Kidney (tissue), 11 donors: ENCODE data around the gene SLC5A10. TPM values are rescaled to one million over a fixed set of nuclear protein-coding genes. Genes with fewer than 3 reads are reported as not detected.
A peak's percentile ranks its signal among the peaks of the same experiment; 100 is the strongest.
"Not testable (repeated sequence)": the region's sequence is repeated elsewhere in the genome, so short reads cannot be mapped to it uniquely, and the experiment has no call there.

Source experiments
- DNase-seq, 5 donors: peaks; one replicate each; pipeline ENCODE4 v3.0.0-alpha.2; 2013 to 2020
- FAIRE-seq: peaks from 2 replicates; lab custom pipeline; 2012; peaks lifted over from hg19 to GRCh38; lab: Jason Lieb, UNC
- H3K27ac ChIP-seq, 2 donors: one replicate each; pipeline ENCODE4 v1.7.0; 2013; ENCODE audit warnings: low read depth in 2 of 2, low read length in 2 of 2, inconsistent platforms in 1 of 2
- H3K27me3 ChIP-seq: one replicate; pipeline ENCODE4 v1.7.1; 2013; ENCODE audit warnings: low read length, inconsistent platforms; ENCODE audit not compliant: control insufficient read depth, insufficient read depth
- H3K36me3 ChIP-seq, 3 donors: one replicate each; pipeline versions ENCODE4 v1.7.0 to v1.7.1; 2013; ENCODE audit warnings: low read length in 3 of 3, control low read depth in 1 of 3, inconsistent platforms in 1 of 3; ENCODE audit not compliant: insufficient read depth in 3 of 3, control insufficient read depth in 2 of 3
- H3K4me1 ChIP-seq, 3 donors: one replicate each; pipeline versions ENCODE4 v1.7.0 to v1.7.1; 2013; ENCODE audit warnings: low read length in 3 of 3, inconsistent platforms in 1 of 3, low read depth in 1 of 3; ENCODE audit not compliant: control insufficient read depth in 2 of 3, insufficient read depth in 2 of 3
- H3K4me3 ChIP-seq, 3 donors: one replicate each; pipeline versions ENCODE4 v1.7.0 to v1.8.1; 2013; ENCODE audit warnings: low read length in 3 of 3, control low read depth in 1 of 3, inconsistent platforms in 1 of 3
- H3K9ac ChIP-seq, 3 donors: one replicate each; pipeline versions ENCODE4 v1.7.0 to v1.7.1; 2013; ENCODE audit warnings: low read length in 3 of 3, control low read depth in 1 of 3, inconsistent platforms in 1 of 3
- H3K9me3 ChIP-seq, 3 donors: one replicate each; pipeline versions ENCODE4 v1.7.0 to v1.7.1; 2013; ENCODE audit warnings: low read length in 3 of 3, control low read depth in 1 of 3, inconsistent platforms in 1 of 3; ENCODE audit not compliant: control insufficient read depth in 2 of 3, insufficient read depth in 1 of 3
- intact Hi-C: fragments of 100-400 bp; cut with DNase I; formaldehyde crosslinking; loops from one replicate; pipeline ENCODE4 v1.11.1; 2022
- polyA plus RNA-seq: library from polyadenylated mRNA; stranded (reverse); fragments of 350-450 nt; fragmentation: Illumina TruSeq; extraction: RNeasy Lipid Tissue Mini Kit (QIAGEN cat#74804); gene quantifications from one replicate; pipeline ENCODE4 v1.2.3, GENCODE V29; 2014; ENCODE audit warnings: low read depth, low replicate concordance; ENCODE audit not compliant: insufficient read depth
- total RNA-seq: library from RNA; stranded (reverse); fragmentation: NEBNext Ultra II Directional; extraction: Animal tissue kit (Norgen Biotek cat#: 25700); gene quantifications from one replicate; pipeline ENCODE4 v1.2.1, GENCODE V29; 2021
- donor health status: control.
- donor health status: control.
- donor health status: DM: yes; HTN: yes; CAD: no.
- donor health status: Normal renal cell carcinoma (clear cell type).

SLC5A10 gene
- total and polyA plus RNA-seq, 2 donors from 2014 or later: 9.7 to 16.5 TPM

DNA sequence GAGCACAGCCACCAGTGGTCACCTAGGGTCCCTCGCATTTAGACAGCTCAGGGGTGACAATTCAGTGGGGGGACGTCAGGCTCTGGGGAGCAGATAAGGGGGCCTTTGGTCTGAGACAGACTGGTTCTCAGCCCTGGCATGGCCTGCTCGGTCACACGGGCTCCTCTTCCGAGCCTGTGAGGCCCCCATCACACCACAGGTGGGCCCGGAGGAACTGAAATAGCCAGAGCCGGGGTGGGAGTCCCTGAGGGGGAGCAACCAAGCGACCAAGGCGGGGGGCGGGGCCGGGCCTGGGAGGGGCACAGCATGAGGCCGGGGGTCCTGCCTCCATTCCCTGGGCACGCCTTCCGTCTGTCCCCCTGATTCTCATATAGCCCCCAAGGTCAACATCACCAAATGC lies 90.4 kb downstream of the SLC5A10 start:
- H3K27ac ChIP-seq, intact Hi-C loops, H3K4me3 ChIP-seq, DNase-seq, H3K27me3 ChIP-seq, H3K9ac ChIP-seq, H3K4me1 ChIP-seq, FAIRE-seq, H3K9me3 ChIP-seq, H3K36me3 ChIP-seq: not testable (repeated sequence)

DNA sequence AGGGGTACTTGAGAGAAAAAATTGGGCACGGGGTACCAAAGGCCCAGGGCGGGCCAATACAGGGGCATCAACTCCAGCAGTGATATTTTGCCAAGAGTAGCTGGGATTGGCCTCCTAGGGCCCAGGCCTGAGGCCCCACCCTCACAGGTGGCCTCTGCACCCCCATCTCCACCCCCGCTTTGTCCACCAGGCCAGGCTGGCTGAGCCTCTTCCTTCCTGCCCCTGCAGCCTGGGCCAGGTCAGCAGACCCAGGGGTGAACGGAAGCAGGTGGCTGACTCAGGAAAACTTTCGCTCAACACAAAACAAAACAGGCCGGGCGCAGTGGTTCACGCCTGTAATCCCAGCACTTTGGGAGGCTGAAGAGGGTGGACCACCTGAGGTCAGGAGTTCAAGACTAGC lies 91.1 kb downstream of the SLC5A10 start:
- H3K9ac ChIP-seq, intact Hi-C loops, H3K9me3 ChIP-seq, H3K4me1 ChIP-seq, H3K27ac ChIP-seq, FAIRE-seq, H3K36me3 ChIP-seq, DNase-seq, H3K27me3 ChIP-seq, H3K4me3 ChIP-seq: not testable (repeated sequence)

DNA sequence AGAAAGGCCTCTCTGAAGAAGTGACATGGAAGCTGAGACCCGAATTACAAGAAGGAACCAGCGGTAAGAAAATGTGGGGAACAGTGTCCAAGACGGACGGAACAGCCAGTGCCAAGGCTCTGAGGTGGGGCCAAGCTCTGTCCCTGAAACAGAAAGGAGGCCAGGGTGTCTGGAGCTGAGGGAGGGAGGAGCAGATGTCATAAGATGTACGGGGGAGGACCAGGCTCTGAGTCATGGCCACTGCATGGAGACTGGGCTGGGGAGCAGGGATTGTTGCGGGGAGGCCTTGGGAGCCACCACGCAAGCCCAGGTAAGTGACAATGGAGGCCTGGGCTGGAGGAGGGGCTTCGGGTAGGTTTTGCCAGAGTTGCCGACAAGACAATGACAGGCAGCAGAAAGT lies 92.7 kb downstream of the SLC5A10 start:
- H3K36me3 ChIP-seq, H3K9ac ChIP-seq, H3K4me3 ChIP-seq, H3K27me3 ChIP-seq, intact Hi-C loops, H3K4me1 ChIP-seq, H3K27ac ChIP-seq, H3K9me3 ChIP-seq, DNase-seq, FAIRE-seq: not testable (repeated sequence)

DNA sequence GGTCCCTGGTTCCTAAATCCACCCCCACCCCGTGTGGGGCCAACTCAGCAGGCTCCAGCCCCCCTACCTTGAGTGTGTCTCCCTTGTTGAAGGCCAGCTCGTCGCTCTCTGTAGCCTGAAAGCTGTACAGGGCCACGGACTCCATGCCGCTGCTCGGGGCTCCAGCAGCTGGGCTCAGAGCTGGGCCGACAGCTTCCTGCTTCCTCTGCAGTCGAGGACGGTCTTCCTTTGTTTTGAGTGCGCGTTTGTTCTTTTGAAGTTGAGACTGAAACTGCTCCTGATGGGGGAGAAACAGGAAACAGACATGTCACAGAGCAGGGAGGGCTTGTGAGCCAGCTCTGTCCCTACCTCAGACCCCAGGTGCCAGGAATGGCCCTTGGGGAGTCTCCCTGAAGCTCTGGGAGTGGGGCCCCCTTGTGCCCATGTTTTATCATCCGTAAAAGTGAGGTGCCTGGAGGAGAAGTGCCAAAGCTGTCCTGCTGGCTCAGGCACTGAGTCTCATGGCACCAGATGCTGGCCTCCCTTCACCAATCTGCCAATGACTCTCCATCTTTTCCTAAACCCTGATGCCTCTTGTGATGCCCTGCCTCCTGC lies 94.9 kb downstream of the SLC5A10 start, which contains the start of gene GRAP:
Gene GRAP (minus strand): TSS at position 176 of the 594 bp plus-strand sequence. CDS start 31 bp downstream, at position 145.
- DNase-seq, H3K9ac ChIP-seq, H3K4me1 ChIP-seq, intact Hi-C loops, FAIRE-seq, H3K9me3 ChIP-seq, H3K36me3 ChIP-seq, H3K27ac ChIP-seq, H3K27me3 ChIP-seq, H3K4me3 ChIP-seq: not testable (repeated sequence)

- H3K36me3 ChIP-seq, H3K27me3 ChIP-seq, H3K27ac ChIP-seq, H3K9me3 ChIP-seq, H3K9ac ChIP-seq, FAIRE-seq, H3K4me1 ChIP-seq, H3K4me3 ChIP-seq, intact Hi-C loops: not testable (repeated sequence)
- DNase-seq: peak in 1 of 5 donors; percentile 10
These were observed 95.5 kb downstream of the SLC5A10 start for GRCh38 chr17:19047510-19047909.

DNA sequence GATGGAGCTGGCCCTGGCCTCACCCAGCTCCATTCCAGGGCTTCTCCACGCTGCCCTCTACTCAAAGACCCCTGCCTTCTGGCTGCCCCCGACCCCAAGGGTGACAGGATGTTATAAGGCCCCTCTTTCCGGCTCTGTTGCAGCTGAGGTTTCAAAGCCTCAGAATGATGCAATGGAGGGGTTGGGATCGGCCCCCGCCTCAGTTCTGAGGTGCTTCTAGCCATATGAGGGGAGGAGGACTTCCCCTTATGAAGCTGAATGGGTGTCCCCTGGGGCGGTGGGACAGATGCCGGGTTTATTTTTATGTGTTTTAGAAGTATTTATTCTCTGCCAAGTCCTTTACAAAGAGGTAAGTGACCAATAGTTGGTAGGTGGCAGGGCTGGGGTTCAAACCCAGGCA lies 96.9 kb downstream of the SLC5A10 start:
- intact Hi-C loops, H3K27me3 ChIP-seq, H3K36me3 ChIP-seq, FAIRE-seq, H3K9me3 ChIP-seq, H3K9ac ChIP-seq, H3K4me3 ChIP-seq, H3K4me1 ChIP-seq, H3K27ac ChIP-seq, DNase-seq: not testable (repeated sequence)

DNA sequence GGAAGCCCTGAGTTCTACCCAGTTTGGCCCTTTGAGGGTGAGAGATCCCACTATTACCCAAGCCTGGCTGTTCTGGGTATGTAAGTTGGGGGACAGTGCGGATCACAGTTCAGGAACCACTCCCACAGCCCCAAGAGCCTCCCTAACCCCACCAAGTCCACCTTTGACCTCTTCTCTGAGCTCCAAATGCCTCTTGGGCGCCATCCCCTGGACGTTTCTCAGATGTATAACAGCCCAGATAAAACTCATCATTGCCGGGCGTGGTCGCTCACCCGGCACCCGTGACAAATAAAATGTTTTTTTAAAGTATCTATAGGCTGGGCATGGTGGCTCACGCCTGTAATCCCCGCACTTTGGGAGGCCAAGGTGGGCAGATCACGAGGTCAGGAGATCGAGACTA lies 103.5 kb downstream of the SLC5A10 start:
- FAIRE-seq, DNase-seq, H3K27ac ChIP-seq, H3K4me3 ChIP-seq, H3K27me3 ChIP-seq, H3K9me3 ChIP-seq, H3K4me1 ChIP-seq, H3K9ac ChIP-seq, intact Hi-C loops, H3K36me3 ChIP-seq: not testable (repeated sequence)

GRCh38 chr17:19062009-19062717 lies 110.2 kb downstream of the SLC5A10 start:
- H3K4me3 ChIP-seq, H3K27ac ChIP-seq, H3K4me1 ChIP-seq, H3K9ac ChIP-seq, H3K9me3 ChIP-seq, H3K27me3 ChIP-seq, H3K36me3 ChIP-seq, intact Hi-C loops, FAIRE-seq: not testable (repeated sequence)
- DNase-seq: peak in 1 of 5 donors; percentile 12
